Uterus (tissue), 2 donors: Measurements from ENCODE around the gene SYT2.

Source experiments
- CTCF ChIP-seq, 4 experiments: fragments of 200-600 bp in 2 of 4; fragments of 450-650 bp in 2 of 4; sonication (generic) in 2 of 4; IDR thresholded peaks; one replicate each; pipeline ENCODE4 v1.5.1; 2016 to 2019; ENCODE audit warnings: antibody characterized with exemption in 4 of 4, mild to moderate bottlenecking in 2 of 4, moderate library complexity in 1 of 4
- POLR2A ChIP-seq, 2 donors: fragments of 450-650 bp; IDR thresholded peaks; one replicate each; pipeline ENCODE4 v1.6.1; 2016; ENCODE audit warnings: antibody characterized with exemption in 2 of 2, mild to moderate bottlenecking in 1 of 2, moderate library complexity in 1 of 2

- TF ChIP-seq POLR2A (IDR thresholded peaks at IDR 0.05) (no peak), CTCF (IDR thresholded peaks at IDR 0.05) (no peak)
Observed at GRCh38 chr1:202680586-202681352, 29.5 kb downstream of the SYT2 start.
